CD4-positive, alpha-beta T cell treated with Interleukin-2 at 100 ng/mL for 4 hours (primary cell): ENCODE measurements around the gene IFRD2.
"Not testable (repeated sequence)": the region's sequence is repeated elsewhere in the genome, so short reads cannot be mapped to it uniquely, and the experiment has no call there.

Source experiments
- DNase-seq: peaks from one replicate; pipeline ENCODE4 v3.0.0-alpha.2; 2020; ENCODE audit warnings: low spot score

IFRD2 gene

GRCh38 chr3:50324351-50325112, 32.3 kb upstream of the IFRD2 start:
- peak; percentile 64 for DNase-seq

- DNase-seq, result no peak
Measured at GRCh38 chr3:50323614-50324199, 31.5 kb upstream of the IFRD2 start.

- no peak for DNase-seq
Measured at GRCh38 chr3:50323092-50323600, 30.9 kb upstream of the IFRD2 start.

GRCh38 chr3:50322386-50323091, 30.3 kb upstream of the IFRD2 start, which contains the start of gene HYAL2:
Gene HYAL2, minus strand, starts transcription at chr3:50322745. Its CDS starts 2,256 bp downstream, at chr3:50320489.
- DNase-seq, result no peak

- no peak for DNase-seq
Measured at GRCh38 chr3:50322115-50322385, 29.8 kb upstream of the IFRD2 start.

GRCh38 chr3:50321336-50322114, 29.3 kb upstream of the IFRD2 start:
- peak; percentile 81 for DNase-seq

GRCh38 chr3:50320853-50321335, 28.7 kb upstream of the IFRD2 start:
- peak; percentile 56 for DNase-seq

- DNase-seq, result no peak
Measured at GRCh38 chr3:50319894-50320625, 27.8 kb upstream of the IFRD2 start.

- no peak for DNase-seq
Measured at GRCh38 chr3:50319181-50319893, 27.1 kb upstream of the IFRD2 start.

- no peak for DNase-seq
Measured at GRCh38 chr3:50318615-50319014, 26.4 kb upstream of the IFRD2 start.

- no peak for DNase-seq
Measured at GRCh38 chr3:50318163-50318562, 25.9 kb upstream of the IFRD2 start.

- no peak for DNase-seq
Measured at GRCh38 chr3:50317300-50317699, 25.1 kb upstream of the IFRD2 start.

- peak; percentile 87 for DNase-seq
Measured at GRCh38 chr3:50316657-50317242, 24.5 kb upstream of the IFRD2 start.

- DNase-seq, result no peak
Measured at GRCh38 chr3:50314816-50315215, 22.6 kb upstream of the IFRD2 start.

GRCh38 chr3:50314342-50314741, 22.1 kb upstream of the IFRD2 start:
- DNase-seq, result no peak

- not testable (repeated sequence) for DNase-seq
Measured at GRCh38 chr3:50312041-50312440, 19.8 kb upstream of the IFRD2 start.

GRCh38 chr3:50304601-50305000, 12.4 kb upstream of the IFRD2 start:
- DNase-seq, result no peak

- no peak for DNase-seq
Measured at GRCh38 chr3:50303013-50303815, 11.0 kb upstream of the IFRD2 start, which contains the start of gene HYAL1. Gene HYAL1, minus strand, starts transcription at chr3:50303574. Its CDS starts 618 bp downstream, at chr3:50302956.
